Measurements from ENCODE around the gene GATA5.

Gene GATA5

DNA sequence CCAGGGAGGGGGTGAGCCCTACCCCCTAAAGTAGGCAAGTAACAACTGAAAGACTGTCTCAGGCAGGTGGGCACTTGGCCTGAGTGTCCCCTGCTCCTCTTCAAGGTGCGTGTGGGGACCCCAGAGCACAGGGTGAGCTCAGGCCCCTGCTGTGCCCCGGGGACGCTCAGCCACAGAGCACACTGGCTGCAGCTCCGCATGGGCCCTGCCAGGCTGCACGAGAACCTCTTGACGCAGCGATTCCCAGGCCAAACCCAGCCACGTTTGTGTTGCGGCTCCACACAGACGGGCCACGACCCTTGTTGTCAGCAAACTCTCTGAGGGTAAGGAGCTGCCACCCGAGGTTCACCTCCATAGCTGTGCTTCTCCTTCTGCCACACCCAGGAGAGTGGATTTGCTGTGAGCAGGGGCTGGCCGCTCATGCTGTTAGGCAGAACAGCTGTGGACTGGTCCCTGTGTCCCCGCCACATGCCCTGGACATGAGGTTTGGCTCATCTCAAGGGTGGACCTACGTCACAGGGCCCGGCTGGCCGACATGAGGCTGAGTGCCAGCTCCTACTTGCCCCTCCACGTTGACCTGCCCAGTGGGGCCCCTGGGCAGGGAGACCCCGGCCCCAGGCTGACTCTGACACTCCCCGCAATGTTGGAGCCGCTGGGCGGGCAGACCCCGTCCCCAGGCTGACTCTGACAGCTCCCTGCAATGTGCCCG, 29.7 kb upstream of the GATA5 start:
- POLR2A ChIA-PET, result no interaction called here
- TF ChIP-seq TARDBP (IDR thresholded peaks at IDR 0.05), result no peak
- no peak for TF ChIP-seq HDGF (IDR thresholded peaks at IDR 0.05; ENCODE audit: borderline replicate concordance)
- TF ChIP-seq FOXA1 (IDR thresholded peaks at IDR 0.05), result no peak
- no peak for TF ChIP-seq ZNF384 (IDR thresholded peaks at IDR 0.05)
- TF ChIP-seq L3MBTL2 (conservative IDR thresholded peaks at IDR 0.05), result no peak
- TF ChIP-seq NFRKB (IDR thresholded peaks at IDR 0.05), result no peak
- no peak for TF ChIP-seq ELF4 (IDR thresholded peaks at IDR 0.05)
- no peak for TF ChIP-seq FOXK2 (IDR thresholded peaks at IDR 0.05)
- no peak for TF ChIP-seq CTBP1 (IDR thresholded peaks at IDR 0.05; ENCODE audit: borderline replicate concordance)
- TF ChIP-seq BHLHE40 (IDR thresholded peaks at IDR 0.05; ENCODE audit: borderline replicate concordance), result no peak
- TF ChIP-seq, protein P1, sequence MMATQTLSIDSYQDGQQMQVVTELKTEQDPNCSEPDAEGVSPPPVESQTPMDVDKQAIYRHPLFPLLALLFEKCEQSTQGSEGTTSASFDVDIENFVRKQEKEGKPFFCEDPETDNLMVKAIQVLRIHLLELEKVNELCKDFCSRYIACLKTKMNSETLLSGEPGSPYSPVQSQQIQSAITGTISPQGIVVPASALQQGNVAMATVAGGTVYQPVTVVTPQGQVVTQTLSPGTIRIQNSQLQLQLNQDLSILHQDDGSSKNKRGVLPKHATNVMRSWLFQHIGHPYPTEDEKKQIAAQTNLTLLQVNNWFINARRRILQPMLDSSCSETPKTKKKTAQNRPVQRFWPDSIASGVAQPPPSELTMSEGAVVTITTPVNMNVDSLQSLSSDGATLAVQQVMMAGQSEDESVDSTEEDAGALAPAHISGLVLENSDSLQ (IDR thresholded peaks at IDR 0.05), result no peak
- no peak for TF ChIP-seq SUZ12 (IDR thresholded peaks at IDR 0.05)
- TF ChIP-seq ARNT (IDR thresholded peaks at IDR 0.05), result no peak
- CTCF ChIA-PET, result interaction anchor here (0.6 to 0.7 kb wide), 2 partner anchors 11 to 275 kb away, joined by 3 to 4 read pairs; no protein-coding TSS in a partner anchor
- DNase-seq (ENCODE audit: extremely low spot score), result no peak

DNA sequence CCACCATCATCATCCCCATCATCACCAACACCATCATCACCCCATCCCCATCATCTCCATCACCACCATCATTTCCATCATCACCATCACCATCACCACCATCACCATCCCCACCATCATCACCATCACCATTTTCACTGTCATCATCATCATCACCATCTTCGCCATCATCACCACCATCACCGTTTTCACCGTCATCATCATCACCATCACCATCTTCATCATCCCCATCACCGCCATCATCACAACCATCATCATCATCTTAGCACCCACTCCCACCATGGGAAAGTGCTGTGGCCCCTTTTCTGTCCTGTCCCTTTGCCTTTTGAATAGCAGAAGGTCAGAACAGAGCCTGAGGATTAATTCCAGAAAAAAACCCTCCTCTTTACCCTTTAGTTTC, 28.5 kb upstream of the GATA5 start:
- no peak for DNase-seq (ENCODE audit: extremely low spot score)
- ChIA-PET CTCF (no interaction called here), POLR2A (no interaction called here)
- no peak for TF ChIP-seq LEF1 (IDR thresholded peaks at IDR 0.05; ENCODE audit: borderline replicate concordance)
- TF ChIP-seq L3MBTL2 (conservative IDR thresholded peaks at IDR 0.05), result no peak
- TF ChIP-seq, protein P1 (IDR thresholded peaks at IDR 0.05), result no peak
- no peak for TF ChIP-seq ELF4 (IDR thresholded peaks at IDR 0.05)
- TF ChIP-seq ZNF384 (IDR thresholded peaks at IDR 0.05), result no peak
- no peak for TF ChIP-seq BHLHE40 (IDR thresholded peaks at IDR 0.05; ENCODE audit: borderline replicate concordance)
- TF ChIP-seq SP1 (IDR thresholded peaks at IDR 0.05), result no peak
- no peak for TF ChIP-seq CTBP1 (IDR thresholded peaks at IDR 0.05; ENCODE audit: borderline replicate concordance)
- no peak for TF ChIP-seq TARDBP (IDR thresholded peaks at IDR 0.05)
- TF ChIP-seq SUZ12 (IDR thresholded peaks at IDR 0.05), result no peak
- no peak for TF ChIP-seq ARNT (IDR thresholded peaks at IDR 0.05)
- TF ChIP-seq FOXK2 (IDR thresholded peaks at IDR 0.05), result no peak
- TF ChIP-seq HDGF (IDR thresholded peaks at IDR 0.05; ENCODE audit: borderline replicate concordance), result no peak
- TF ChIP-seq FOXM1 (IDR thresholded peaks at IDR 0.05; ENCODE audit: borderline replicate concordance), result no peak

DNA sequence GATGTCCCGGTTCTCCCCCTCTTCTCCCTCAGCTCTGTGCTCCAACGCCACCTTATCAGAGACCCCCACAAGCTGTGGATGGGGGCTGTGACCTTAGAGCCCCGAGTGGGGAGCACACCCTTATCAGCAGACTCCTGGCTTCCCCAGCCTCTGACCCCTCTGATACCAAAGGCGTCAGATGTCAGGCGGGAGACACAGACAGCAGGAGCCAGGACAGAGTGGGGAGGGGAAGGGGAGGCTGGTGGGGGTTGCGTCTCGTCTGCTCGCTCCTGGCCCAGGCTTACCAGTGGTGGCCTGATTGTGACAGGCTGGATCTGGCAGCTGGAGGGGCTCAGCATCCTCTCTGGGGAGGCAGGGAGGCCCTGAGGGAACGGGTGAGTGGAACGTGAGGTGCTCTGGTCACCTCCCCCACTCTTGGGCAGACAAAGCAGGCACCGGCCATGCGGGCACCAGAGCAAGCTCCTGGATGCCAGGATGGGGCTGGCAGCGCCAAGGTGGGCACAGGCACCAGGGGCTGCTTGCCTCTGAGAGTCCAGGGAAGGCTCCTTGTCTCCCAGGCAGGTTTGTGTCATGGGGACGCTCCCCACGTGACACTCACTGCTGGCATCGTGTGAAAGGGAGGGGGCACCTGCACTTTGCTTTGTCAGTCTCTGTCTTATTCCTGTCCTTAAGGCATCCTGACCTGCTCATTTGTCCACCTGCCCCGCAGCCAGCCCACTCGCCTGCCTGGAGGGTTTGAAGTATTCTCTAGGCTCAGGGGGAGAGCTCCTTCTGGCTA, 27.8 kb upstream of the GATA5 start:
- no peak for TF ChIP-seq ZNF384 (IDR thresholded peaks at IDR 0.05)
- no peak for TF ChIP-seq SP1 (IDR thresholded peaks at IDR 0.05)
- no peak for TF ChIP-seq SUZ12 (IDR thresholded peaks at IDR 0.05)
- TF ChIP-seq CTBP1 (IDR thresholded peaks at IDR 0.05; ENCODE audit: borderline replicate concordance), result no peak
- no peak for TF ChIP-seq ARNT (IDR thresholded peaks at IDR 0.05)
- TF ChIP-seq HDGF (IDR thresholded peaks at IDR 0.05; ENCODE audit: borderline replicate concordance), result no peak
- no peak for TF ChIP-seq NFRKB (IDR thresholded peaks at IDR 0.05)
- TF ChIP-seq FOXM1 (IDR thresholded peaks at IDR 0.05; ENCODE audit: borderline replicate concordance), result no peak
- no peak for TF ChIP-seq TARDBP (IDR thresholded peaks at IDR 0.05)
- TF ChIP-seq BHLHE40 (IDR thresholded peaks at IDR 0.05; ENCODE audit: borderline replicate concordance), result no peak
- TF ChIP-seq LEF1 (IDR thresholded peaks at IDR 0.05; ENCODE audit: borderline replicate concordance), result no peak
- no peak for TF ChIP-seq ELF4 (IDR thresholded peaks at IDR 0.05)
- TF ChIP-seq L3MBTL2 (conservative IDR thresholded peaks at IDR 0.05), result no peak
- no peak for TF ChIP-seq FOXA1 (IDR thresholded peaks at IDR 0.05)
- TF ChIP-seq FOXK2 (IDR thresholded peaks at IDR 0.05), result no peak
- TF ChIP-seq, protein P1 (IDR thresholded peaks at IDR 0.05), result no peak
- POLR2A ChIA-PET, result no interaction called here
- CTCF ChIA-PET, result no interaction called here
- DNase-seq (ENCODE audit: extremely low spot score), result no peak

DNA sequence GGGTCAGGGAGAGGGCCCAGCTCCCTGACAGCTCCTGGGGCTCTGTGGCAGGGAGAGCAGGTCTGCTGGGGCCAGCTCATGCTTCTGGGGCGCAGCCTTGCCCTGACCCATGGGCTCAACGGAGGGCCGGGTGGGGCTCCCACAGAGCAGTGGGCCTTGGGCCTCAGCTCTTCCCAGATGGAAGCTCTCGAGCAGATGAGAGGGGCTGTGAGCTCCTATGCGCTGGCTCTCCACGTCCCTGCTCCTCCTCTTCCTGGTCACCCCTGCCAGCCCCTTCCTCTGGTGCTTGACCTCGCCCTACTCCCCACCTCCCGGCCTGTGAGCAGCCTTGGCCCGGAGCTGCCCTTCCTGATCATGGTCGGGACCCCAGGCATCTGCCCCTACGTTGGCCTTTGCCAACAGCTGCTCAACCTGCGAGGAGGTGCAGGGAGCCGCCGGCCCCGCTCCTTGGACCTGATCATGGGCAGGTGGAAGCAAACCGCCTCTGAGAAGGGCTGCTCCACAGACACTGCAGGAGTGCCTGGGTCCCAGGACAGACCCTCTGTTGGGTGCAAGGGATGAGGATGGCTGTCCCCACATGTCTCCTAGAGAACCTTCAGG, 26.8 kb upstream of the GATA5 start:
- POLR2A ChIA-PET, result no interaction called here
- CTCF ChIA-PET, result no interaction called here
- no peak for DNase-seq (ENCODE audit: extremely low spot score)
- TF ChIP-seq NFRKB (IDR thresholded peaks at IDR 0.05) (no peak), SUZ12 (IDR thresholded peaks at IDR 0.05) (no peak), LEF1 (IDR thresholded peaks at IDR 0.05; ENCODE audit: borderline replicate concordance) (no peak), ARNT (IDR thresholded peaks at IDR 0.05) (no peak), FOXK2 (IDR thresholded peaks at IDR 0.05) (no peak), FOXA1 (IDR thresholded peaks at IDR 0.05) (no peak), BHLHE40 (IDR thresholded peaks at IDR 0.05; ENCODE audit: borderline replicate concordance) (no peak), L3MBTL2 (conservative IDR thresholded peaks at IDR 0.05) (no peak), CTBP1 (IDR thresholded peaks at IDR 0.05; ENCODE audit: borderline replicate concordance) (no peak), FOXM1 (IDR thresholded peaks at IDR 0.05; ENCODE audit: borderline replicate concordance) (no peak), TARDBP (IDR thresholded peaks at IDR 0.05) (no peak), HDGF (IDR thresholded peaks at IDR 0.05; ENCODE audit: borderline replicate concordance) (no peak), ELF4 (IDR thresholded peaks at IDR 0.05) (no peak), ZNF384 (IDR thresholded peaks at IDR 0.05) (no peak), SP1 (IDR thresholded peaks at IDR 0.05) (no peak)
- TF ChIP-seq, protein P1 (IDR thresholded peaks at IDR 0.05), result no peak

Data from HEK293T (cell line).